Subcutaneous abdominal adipose tissue (tissue), 5 donors: ENCODE data around the gene C1QTNF8.

Experiments used
- H3K27ac ChIP-seq: one replicate; pipeline ENCODE4 v1.7.0; 2013; ENCODE audit warnings: low read depth, mild to moderate bottlenecking, inconsistent platforms, low read length, moderate library complexity
- H3K27me3 ChIP-seq, 5 donors: one replicate each; pipeline ENCODE4 v1.7.0; 2013; ENCODE audit warnings: low read length in 5 of 5, inconsistent platforms in 1 of 5; ENCODE audit not compliant: control insufficient read depth in 5 of 5, insufficient read depth in 4 of 5
- H3K36me3 ChIP-seq, 5 donors: one replicate each; pipeline ENCODE4 v1.7.0; 2013; ENCODE audit warnings: low read length in 5 of 5; ENCODE audit not compliant: control insufficient read depth in 5 of 5, insufficient read depth in 5 of 5
- H3K4me1 ChIP-seq, 5 donors: one replicate each; pipeline ENCODE4 v1.7.0; 2013; ENCODE audit warnings: low read length in 5 of 5, mild to moderate bottlenecking in 3 of 5, moderate library complexity in 1 of 5; ENCODE audit not compliant: control insufficient read depth in 5 of 5, insufficient read depth in 5 of 5
- H3K4me3 ChIP-seq, 5 donors: one replicate each; pipeline ENCODE4 v1.7.0; 2013; ENCODE audit warnings: low read length in 5 of 5, low read depth in 1 of 5
- H3K9ac ChIP-seq, 5 donors: one replicate each; pipeline ENCODE4 v1.7.0; 2013; ENCODE audit warnings: low read length in 5 of 5, mild to moderate bottlenecking in 4 of 5, moderate library complexity in 3 of 5
- H3K9me3 ChIP-seq, 5 donors: one replicate each; pipeline ENCODE4 v1.7.0; 2013; ENCODE audit warnings: low read length in 5 of 5; ENCODE audit not compliant: control insufficient read depth in 5 of 5
- donor health status: healthy.
- donor health status: healthy.
- donor health status: healthy.
- donor health status: healthy.
- donor health status: healthy.

C1QTNF8 gene

GRCh38 chr16:1101573-1102332 lies 5.7 kb upstream of the C1QTNF8 start:
- Histone ChIP-seq H3K4me1 (peaks cover 0 to 5% (median 4%) of the 10 kb centered on the region in 5 donors), H3K27me3 (peaks cover 43 to 70% (median 54%) of the 10 kb centered on the region in 5 donors), H3K36me3 (no peaks in the 10 kb centered on the region), H3K9ac (no peak overlapping the region), H3K27ac (no peak overlapping the region), H3K4me3 (no peak overlapping the region), H3K9me3 (no peaks in the 10 kb centered on the region)

GRCh38 chr16:1101133-1101532 lies 5.1 kb upstream of the C1QTNF8 start:
- Histone ChIP-seq H3K27me3 (peaks cover 41 to 73% (median 58%) of the 10 kb centered on the region in 5 donors), H3K4me1 (peaks cover 0 to 5% (median 4%) of the 10 kb centered on the region in 5 donors), H3K9me3 (no peaks in the 10 kb centered on the region), H3K36me3 (no peaks in the 10 kb centered on the region), H3K9ac (no peak overlapping the region), H3K27ac (no peak overlapping the region), H3K4me3 (no peak overlapping the region)

GRCh38 chr16:1100084-1100800 lies 4.2 kb upstream of the C1QTNF8 start:
- Histone ChIP-seq H3K9me3 (no peaks in the 10 kb centered on the region), H3K9ac (no peak overlapping the region), H3K27ac (no peak overlapping the region), H3K27me3 (peaks cover 40 to 75% (median 50%) of the 10 kb centered on the region in 5 donors), H3K36me3 (no peaks in the 10 kb centered on the region), H3K4me1 (peaks cover 0 to 5% (median 4%) of the 10 kb centered on the region in 5 donors), H3K4me3 (no peak overlapping the region)

- no peak overlapping the region for H3K4me3 ChIP-seq
- H3K9ac ChIP-seq: no peak overlapping the region
- no peaks in the 10 kb centered on the region for H3K36me3 ChIP-seq
- H3K9me3 ChIP-seq: no peaks in the 10 kb centered on the region
- H3K27ac ChIP-seq: no peak overlapping the region
- peaks cover 34 to 69% (median 42%) of the 10 kb centered on the region in 5 donors for H3K27me3 ChIP-seq
- H3K4me1 ChIP-seq: peaks cover 0 to 5% (median 4%) of the 10 kb centered on the region in 5 donors
Observed at GRCh38 chr16:1099189-1100083, 3.4 kb upstream of the C1QTNF8 start.

GRCh38 chr16:1098266-1098991 lies 2.4 kb upstream of the C1QTNF8 start:
- peaks cover 0 to 2% (median 0%) of the 10 kb centered on the region in 5 donors for H3K9me3 ChIP-seq
- no peaks in the 10 kb centered on the region for H3K36me3 ChIP-seq
- no peak overlapping the region for H3K27ac ChIP-seq
- no peak overlapping the region for H3K4me3 ChIP-seq
- no peak overlapping the region for H3K9ac ChIP-seq
- peaks cover 0 to 5% (median 4%) of the 10 kb centered on the region in 5 donors for H3K4me1 ChIP-seq
- H3K27me3 ChIP-seq: peaks cover 26 to 60% (median 36%) of the 10 kb centered on the region in 5 donors

DNA sequence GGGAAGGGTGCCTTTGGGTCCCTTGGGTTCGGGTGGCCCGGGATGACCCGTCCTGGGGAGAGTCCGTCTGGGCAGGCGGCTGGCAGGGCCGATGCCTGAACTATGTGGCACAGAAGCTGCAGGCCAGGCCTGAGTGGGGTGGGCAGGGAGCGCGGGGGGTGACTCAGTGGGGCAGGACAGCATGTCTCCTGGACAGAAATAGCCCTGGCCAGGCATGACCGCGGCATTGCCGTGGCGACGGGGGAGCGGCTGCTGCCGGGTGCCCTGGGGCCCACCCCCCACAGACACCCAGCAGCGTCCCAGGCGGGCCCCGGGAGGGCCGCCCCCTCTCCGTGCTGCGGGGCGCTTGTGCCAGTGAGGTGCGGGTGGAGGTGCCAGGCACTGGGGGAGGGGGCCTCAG lies 1.8 kb upstream of the C1QTNF8 start:
- H3K27ac ChIP-seq: no peak overlapping the region

DNA sequence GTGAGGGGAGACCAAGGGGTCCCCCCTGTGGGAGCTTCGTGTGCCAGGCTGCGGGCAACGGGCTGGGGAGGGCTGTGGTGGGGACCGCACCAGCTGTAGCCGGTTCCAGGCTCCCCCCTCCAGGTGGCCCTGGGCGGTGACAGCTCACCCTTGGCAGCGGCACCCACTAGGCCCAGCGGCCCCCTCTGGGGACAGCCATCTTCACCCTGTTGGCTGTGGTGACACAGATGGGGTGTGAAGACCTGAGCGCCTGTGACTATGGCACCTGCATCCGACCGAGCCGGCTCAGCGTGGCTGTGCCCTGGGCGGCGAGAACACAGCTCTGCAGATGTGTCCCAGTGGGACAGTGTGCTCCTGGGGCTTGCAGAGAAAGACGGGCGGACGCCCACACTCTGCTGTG lies 1.1 kb upstream of the C1QTNF8 start:
- H3K9ac ChIP-seq: no peak overlapping the region
- no peak overlapping the region for H3K27ac ChIP-seq
- no peaks in the 10 kb centered on the region for H3K4me1 ChIP-seq
- H3K4me3 ChIP-seq: no peak overlapping the region
- H3K9me3 ChIP-seq: peaks cover 0 to 3% (median 0%) of the 10 kb centered on the region in 5 donors
- H3K27me3 ChIP-seq: peaks cover 23 to 53% (median 33%) of the 10 kb centered on the region in 5 donors
- no peaks in the 10 kb centered on the region for H3K36me3 ChIP-seq

More for the DNA sequence above, 1.8 kb upstream of the C1QTNF8 start:
- Histone ChIP-seq H3K9ac (no peak overlapping the region), H3K27me3 (peaks cover 22 to 54% (median 33%) of the 10 kb centered on the region in 5 donors), H3K9me3 (peaks cover 0 to 3% (median 0%) of the 10 kb centered on the region in 5 donors), H3K4me3 (no peak overlapping the region), H3K4me1 (peaks cover 0 to under 1% (median 0%) of the 10 kb centered on the region in 5 donors), H3K36me3 (no peaks in the 10 kb centered on the region)

DNA sequence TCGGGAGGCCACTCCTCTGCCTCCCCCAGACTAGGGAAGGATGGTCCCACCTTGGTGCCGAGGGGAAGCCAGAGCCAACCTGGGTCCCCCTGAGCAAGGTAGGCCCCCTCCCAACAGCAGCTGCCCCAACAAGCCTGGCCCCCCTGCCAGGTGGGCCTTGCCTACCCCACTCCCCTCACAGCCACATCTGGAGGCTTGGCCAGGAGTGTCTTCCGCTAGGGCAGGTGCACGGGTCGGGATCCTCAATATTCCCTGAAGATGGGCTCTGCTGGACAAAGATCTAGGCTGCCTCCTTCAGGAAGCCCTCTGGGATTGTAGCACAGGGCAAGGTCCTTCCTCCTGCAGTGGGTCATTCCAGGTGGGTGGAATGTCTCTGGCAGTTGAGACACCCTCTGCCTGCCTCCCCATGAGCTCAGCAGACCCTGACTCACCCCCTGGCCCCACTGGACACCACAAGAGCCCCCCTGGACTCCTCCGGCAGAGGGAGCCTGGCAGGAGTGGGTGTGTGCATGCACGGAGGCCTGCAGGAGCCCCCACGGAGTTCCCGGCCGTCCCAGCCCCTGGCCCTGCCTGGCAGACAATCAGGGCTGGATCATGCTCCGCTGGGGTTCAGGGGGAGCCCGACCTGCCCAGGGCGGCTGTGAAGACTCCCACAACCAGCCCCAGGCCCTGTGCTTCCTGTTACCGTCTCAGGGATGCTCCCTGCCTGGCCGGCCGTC lies 435 bp downstream of the C1QTNF8 start:
- peaks cover 28 to 44% (median 29%) of the 10 kb centered on the region in 5 donors for H3K27me3 ChIP-seq
- no peaks in the 10 kb centered on the region for H3K36me3 ChIP-seq
- no peaks in the 10 kb centered on the region for H3K4me1 ChIP-seq
- H3K9ac ChIP-seq: no peak overlapping the region
- peaks cover 0 to 3% (median 0%) of the 10 kb centered on the region in 5 donors for H3K9me3 ChIP-seq
- H3K4me3 ChIP-seq: no peak overlapping the region
- no peak overlapping the region for H3K27ac ChIP-seq
